GM19351 (cell line): Measurements from ENCODE around the gene C9orf50.
"Not testable (repeated sequence)": the region's sequence is repeated elsewhere in the genome, so short reads cannot be mapped to it uniquely, and the experiment has no call there.

Experiments
- ATAC-seq: cut with Tn5 transposase; IDR thresholded peaks from one replicate; pipeline ENCODE4 v1.9.1; 2021; ENCODE audit warnings: mild to moderate bottlenecking, moderate library complexity; ENCODE audit not compliant: unreplicated experiment

C9orf50 gene

GRCh38 chr9:129595311-129595741, 25.6 kb downstream of the C9orf50 start:
- no peak for ATAC-seq

GRCh38 chr9:129594632-129595031, 26.3 kb downstream of the C9orf50 start:
- ATAC-seq: no peak

GRCh38 chr9:129592790-129593189, 28.1 kb downstream of the C9orf50 start:
- not testable (repeated sequence) for ATAC-seq

GRCh38 chr9:129591916-129592315, 29.0 kb downstream of the C9orf50 start:
- ATAC-seq: no peak

- no peak for ATAC-seq
These were observed 30.4 kb downstream of the C9orf50 start for GRCh38 chr9:129590466-129590865.

- ATAC-seq: no peak
These were observed 33.2 kb downstream of the C9orf50 start for GRCh38 chr9:129587487-129588262.

GRCh38 chr9:129586685-129587084, 34.2 kb downstream of the C9orf50 start:
- ATAC-seq: no peak

GRCh38 chr9:129586245-129586644, 34.7 kb downstream of the C9orf50 start:
- ATAC-seq: no peak

GRCh38 chr9:129585352-129585751, 35.5 kb downstream of the C9orf50 start:
- ATAC-seq: no peak

GRCh38 chr9:129584136-129584535, 36.8 kb downstream of the C9orf50 start:
- ATAC-seq: no peak

- no peak for ATAC-seq
These were observed 37.4 kb downstream of the C9orf50 start for GRCh38 chr9:129583308-129584038.

- no peak for ATAC-seq
These were observed 38.0 kb downstream of the C9orf50 start for GRCh38 chr9:129582855-129583254.

- no peak for ATAC-seq
These were observed 39.3 kb downstream of the C9orf50 start for GRCh38 chr9:129581505-129582189.

- no peak for ATAC-seq
These were observed 40.5 kb downstream of the C9orf50 start for GRCh38 chr9:129580211-129580915.

- no peak for ATAC-seq
These were observed 41.6 kb downstream of the C9orf50 start for GRCh38 chr9:129579294-129579693.

- no peak for ATAC-seq
These were observed 44.1 kb downstream of the C9orf50 start for GRCh38 chr9:129576546-129577543.

- ATAC-seq: no peak
These were observed 45.1 kb downstream of the C9orf50 start for GRCh38 chr9:129575818-129576217.

- ATAC-seq: no peak
These were observed 45.9 kb downstream of the C9orf50 start for GRCh38 chr9:129574911-129575585.

GRCh38 chr9:129573977-129574376, 46.9 kb downstream of the C9orf50 start:
- ATAC-seq: no peak
